Heart left ventricle (tissue), 13 donors: Measurements from ENCODE around the gene RGS12.

ENCODE experiments used
- POLR2A ChIP-seq, 2 donors: fragments of 450-650 bp; IDR thresholded peaks; one replicate each; pipeline ENCODE4 v1.6.1; 2017; ENCODE audit warnings: antibody characterized with exemption in 2 of 2, mild to moderate bottlenecking in 2 of 2, moderate library complexity in 2 of 2
- TF ChIP-seq, protein P1 (sequence below), 12 donors: fragments of 200-600 bp; sonication (generic) in 4 of 12; IDR thresholded peaks; one replicate each; pipeline versions ENCODE4 v1.5.0 to v1.8.0; 2018 to 2022; ENCODE audit warnings: antibody characterized with exemption in 12 of 12, mild to moderate bottlenecking in 5 of 12
- donor health status: ischemic (EF 13 %, LVEDD 7.1; RV severe dilation, severe dysfunction).
- donor health status: DM: no; HTN: yes; CAD: no.
- donor health status: DM: no; HTN: no; CAD: no.
- donor health status: ischemic (EF 25% LVEDD 6.9; RV normal size, moderate dysfunction).
- donor health status: ischemic (EF 25% LVEDD 5.7; RV mildly dilated, moderate dysfunction).
- donor health status: ischemic (EF 35%, LVEDD 5.7; RV mildly dilated, moderate dysfunction).
- donor health status: nonischemic (EF 11% LVEDD 7.7; RV severe dilation, severe dysfunction).
- donor health status: DM: yes; HTN: yes; CAD: no.
- donor health status: PGD.
- donor health status: ischemic (EF 29% LVEDD 5.4; RV normal size, mild dysfunction).
- donor health status: nonischemic (EF 23%, LVEDD 6.1; RV moderate dilation, normal function).

- TF ChIP-seq, protein P1, sequence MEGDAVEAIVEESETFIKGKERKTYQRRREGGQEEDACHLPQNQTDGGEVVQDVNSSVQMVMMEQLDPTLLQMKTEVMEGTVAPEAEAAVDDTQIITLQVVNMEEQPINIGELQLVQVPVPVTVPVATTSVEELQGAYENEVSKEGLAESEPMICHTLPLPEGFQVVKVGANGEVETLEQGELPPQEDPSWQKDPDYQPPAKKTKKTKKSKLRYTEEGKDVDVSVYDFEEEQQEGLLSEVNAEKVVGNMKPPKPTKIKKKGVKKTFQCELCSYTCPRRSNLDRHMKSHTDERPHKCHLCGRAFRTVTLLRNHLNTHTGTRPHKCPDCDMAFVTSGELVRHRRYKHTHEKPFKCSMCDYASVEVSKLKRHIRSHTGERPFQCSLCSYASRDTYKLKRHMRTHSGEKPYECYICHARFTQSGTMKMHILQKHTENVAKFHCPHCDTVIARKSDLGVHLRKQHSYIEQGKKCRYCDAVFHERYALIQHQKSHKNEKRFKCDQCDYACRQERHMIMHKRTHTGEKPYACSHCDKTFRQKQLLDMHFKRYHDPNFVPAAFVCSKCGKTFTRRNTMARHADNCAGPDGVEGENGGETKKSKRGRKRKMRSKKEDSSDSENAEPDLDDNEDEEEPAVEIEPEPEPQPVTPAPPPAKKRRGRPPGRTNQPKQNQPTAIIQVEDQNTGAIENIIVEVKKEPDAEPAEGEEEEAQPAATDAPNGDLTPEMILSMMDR (IDR thresholded peaks at IDR 0.05), result no peak
- TF ChIP-seq POLR2A (IDR thresholded peaks at IDR 0.05), result no peak
Measured at GRCh38 chr4:3337811-3338210, 45.0 kb downstream of the RGS12 start.
